Measurements from ENCODE around the gene ASMT.
"Not testable (repeated sequence)": the region's sequence is repeated elsewhere in the genome, so short reads cannot be mapped to it uniquely, and the experiment has no call there.

Gene ASMT

GRCh38 chrX:1624861-1625215, 10.0 kb downstream of the ASMT start:
- H3K9ac ChIP-seq (ENCODE audit: low read length); H3K4me3 ChIP-seq (ENCODE audit: insufficient read depth, low read length, poor library complexity, severe bottlenecking); H3K36me3 ChIP-seq (ENCODE audit: low read length); H3K27ac ChIP-seq (ENCODE audit: low read depth, low read length); H4K20me1 ChIP-seq (ENCODE audit: low read depth, low read length); H3K79me2 ChIP-seq (ENCODE audit: insufficient read depth, low read length); H3F3A ChIP-seq (ENCODE audit: insufficient read depth); H3K4me2 ChIP-seq (ENCODE audit: low read depth, low read length, poor library complexity, severe bottlenecking); H2AFZ ChIP-seq (ENCODE audit: low read depth, low read length, severe bottlenecking); H3K9me2 ChIP-seq (replicated peaks; ENCODE audit: insufficient read depth, low read length); H3K27me3 ChIP-seq (ENCODE audit: low read length); H3K9me3 ChIP-seq (ENCODE audit: insufficient read depth, low read length): not testable (repeated sequence)

- H3K4me2 ChIP-seq (ENCODE audit: low read depth, low read length, poor library complexity, severe bottlenecking): no peak overlapping the region
Observed at GRCh38 chrX:1629244-1629643, 14.4 kb downstream of the ASMT start.

GRCh38 chrX:1646009-1646408, 31.1 kb downstream of the ASMT start:
- no peak overlapping the region for H3K9ac ChIP-seq (ENCODE audit: low read length)
- no peaks in the 10 kb centered on the region for H3K79me2 ChIP-seq (ENCODE audit: insufficient read depth, low read length)
- no peak for TF ChIP-seq EZH2phosphoT487 (conservative IDR thresholded peaks at IDR 0.05; ENCODE audit: low read length)
- TF ChIP-seq CTCF (IDR thresholded peaks at IDR 0.05; ENCODE audit: insufficient read depth, low read length, poor library complexity, severe bottlenecking): no peak
- no peak overlapping the region for H3K27ac ChIP-seq (ENCODE audit: low read depth, low read length)
- H3K9me2 ChIP-seq (replicated peaks; ENCODE audit: insufficient read depth, low read length): no peaks in the 10 kb centered on the region
- no peaks in the 10 kb centered on the region for H4K20me1 ChIP-seq (ENCODE audit: low read depth, low read length)
- H3K36me3 ChIP-seq (ENCODE audit: low read length): no peaks in the 10 kb centered on the region
- no peaks in the 10 kb centered on the region for H3F3A ChIP-seq (ENCODE audit: insufficient read depth)
- H3K4me2 ChIP-seq (ENCODE audit: low read depth, low read length, poor library complexity, severe bottlenecking): no peak overlapping the region
- no peaks in the 10 kb centered on the region for H3K27me3 ChIP-seq (ENCODE audit: low read length)
- no peak overlapping the region for H2AFZ ChIP-seq (ENCODE audit: low read depth, low read length, severe bottlenecking)
- H3K9me3 ChIP-seq (ENCODE audit: insufficient read depth, low read length): no peaks in the 10 kb centered on the region
- H3K4me3 ChIP-seq (ENCODE audit: insufficient read depth, low read length, poor library complexity, severe bottlenecking): no peak overlapping the region

More at GRCh38 chrX:1629244-1629643, 14.4 kb downstream of the ASMT start:
- TF ChIP-seq CTCF (IDR thresholded peaks at IDR 0.05; ENCODE audit: insufficient read depth, low read length, poor library complexity, severe bottlenecking): no peak
- Histone ChIP-seq H3K9me3 (ENCODE audit: insufficient read depth, low read length) (no peaks in the 10 kb centered on the region), H2AFZ (ENCODE audit: low read depth, low read length, severe bottlenecking) (no peak overlapping the region), H4K20me1 (ENCODE audit: low read depth, low read length) (no peaks in the 10 kb centered on the region), H3K36me3 (ENCODE audit: low read length) (no peaks in the 10 kb centered on the region), H3K9ac (ENCODE audit: low read length) (no peak overlapping the region), H3K4me3 (ENCODE audit: insufficient read depth, low read length, poor library complexity, severe bottlenecking) (no peak overlapping the region), H3K27ac (ENCODE audit: low read depth, low read length) (no peak overlapping the region), H3F3A (ENCODE audit: insufficient read depth) (no peaks in the 10 kb centered on the region), H3K79me2 (ENCODE audit: insufficient read depth, low read length) (no peaks in the 10 kb centered on the region), H3K27me3 (ENCODE audit: low read length) (no peaks in the 10 kb centered on the region), H3K9me2 (replicated peaks; ENCODE audit: insufficient read depth, low read length) (no peaks in the 10 kb centered on the region)

GRCh38 chrX:1649621-1650020, 34.8 kb downstream of the ASMT start:
- Histone ChIP-seq H3K27me3 (ENCODE audit: low read length) (no peaks in the 10 kb centered on the region), H3K79me2 (ENCODE audit: insufficient read depth, low read length) (no peaks in the 10 kb centered on the region), H3F3A (ENCODE audit: insufficient read depth) (no peaks in the 10 kb centered on the region), H4K20me1 (ENCODE audit: low read depth, low read length) (no peaks in the 10 kb centered on the region), H3K27ac (ENCODE audit: low read depth, low read length) (no peak overlapping the region), H3K9ac (ENCODE audit: low read length) (no peak overlapping the region), H3K9me3 (ENCODE audit: insufficient read depth, low read length) (no peaks in the 10 kb centered on the region), H3K36me3 (ENCODE audit: low read length) (no peaks in the 10 kb centered on the region), H3K9me2 (replicated peaks; ENCODE audit: insufficient read depth, low read length) (no peaks in the 10 kb centered on the region), H3K4me2 (ENCODE audit: low read depth, low read length, poor library complexity, severe bottlenecking) (no peak overlapping the region), H2AFZ (ENCODE audit: low read depth, low read length, severe bottlenecking) (no peak overlapping the region), H3K4me3 (ENCODE audit: insufficient read depth, low read length, poor library complexity, severe bottlenecking) (no peak overlapping the region)
- TF ChIP-seq CTCF (IDR thresholded peaks at IDR 0.05; ENCODE audit: insufficient read depth, low read length, poor library complexity, severe bottlenecking) (no peak), EZH2phosphoT487 (conservative IDR thresholded peaks at IDR 0.05; ENCODE audit: low read length) (no peak)
